ENCODE measurements around the gene NINJ2.

GRCh38 chr12:547883-548470 is 115.3 kb downstream of the NINJ2 start:
- TF ChIP-seq POLR2A (IDR thresholded peaks at IDR 0.05): no peak
- TF ChIP-seq CTCF (IDR thresholded peaks at IDR 0.05): no peak

Data from esophagus squamous epithelium (tissue), 4 donors.